NCI-H748 (cell line): Measurements from ENCODE around the gene CRLF1.
"Not testable (repeated sequence)": the region's sequence is repeated elsewhere in the genome, so short reads cannot be mapped to it uniquely, and the experiment has no call there.

Experiments used
- DNase-seq: peaks from one replicate; lab custom pipeline; 2025; ENCODE audit not compliant: unreplicated experiment; lab: John Stamatoyannopoulos, UW

Gene CRLF1

DNA sequence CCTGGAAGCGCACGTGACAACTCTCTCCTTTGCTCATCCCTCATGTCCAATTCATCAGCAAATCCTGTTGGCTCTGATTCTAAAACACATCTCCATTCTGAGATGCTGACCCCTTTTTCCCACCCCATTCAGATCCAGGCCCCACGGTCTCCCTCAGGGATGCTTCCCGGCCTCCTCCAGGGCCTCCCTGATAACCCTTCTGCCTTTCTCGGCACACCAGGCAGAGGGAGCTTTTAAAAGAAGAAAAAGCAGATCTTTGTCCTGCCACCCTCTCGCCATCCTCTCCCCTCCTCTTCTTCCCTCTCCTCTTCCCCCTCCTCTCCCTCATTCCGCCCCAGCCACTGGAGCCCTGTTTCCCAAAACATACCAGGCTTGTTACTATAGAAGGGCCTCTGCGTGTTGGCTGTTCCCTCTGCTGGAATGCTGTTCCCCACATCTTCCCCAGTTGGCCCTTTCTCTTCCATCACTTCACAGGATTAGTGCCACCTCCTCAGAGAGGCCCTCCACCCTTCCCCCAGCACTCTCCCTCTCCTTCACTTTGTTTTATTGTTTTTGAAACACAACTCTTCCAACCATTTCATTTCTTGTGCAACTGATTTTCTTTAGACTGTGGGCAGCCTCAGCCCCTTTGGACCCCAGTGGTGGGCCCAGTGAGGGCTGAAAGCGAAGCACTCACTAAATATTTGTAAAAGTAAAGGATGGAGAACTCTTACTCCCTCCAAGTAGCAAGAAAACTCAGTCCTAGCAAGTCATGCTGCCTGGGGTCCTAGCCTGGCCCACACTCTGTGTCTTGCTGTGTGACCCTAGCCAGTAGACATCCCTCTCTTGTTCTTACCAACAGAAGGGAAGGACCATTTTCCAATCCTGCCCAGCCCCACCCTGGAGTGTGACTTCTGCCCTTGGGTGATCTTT, 2.5 kb upstream of the CRLF1 start:
- no peak for DNase-seq

DNA sequence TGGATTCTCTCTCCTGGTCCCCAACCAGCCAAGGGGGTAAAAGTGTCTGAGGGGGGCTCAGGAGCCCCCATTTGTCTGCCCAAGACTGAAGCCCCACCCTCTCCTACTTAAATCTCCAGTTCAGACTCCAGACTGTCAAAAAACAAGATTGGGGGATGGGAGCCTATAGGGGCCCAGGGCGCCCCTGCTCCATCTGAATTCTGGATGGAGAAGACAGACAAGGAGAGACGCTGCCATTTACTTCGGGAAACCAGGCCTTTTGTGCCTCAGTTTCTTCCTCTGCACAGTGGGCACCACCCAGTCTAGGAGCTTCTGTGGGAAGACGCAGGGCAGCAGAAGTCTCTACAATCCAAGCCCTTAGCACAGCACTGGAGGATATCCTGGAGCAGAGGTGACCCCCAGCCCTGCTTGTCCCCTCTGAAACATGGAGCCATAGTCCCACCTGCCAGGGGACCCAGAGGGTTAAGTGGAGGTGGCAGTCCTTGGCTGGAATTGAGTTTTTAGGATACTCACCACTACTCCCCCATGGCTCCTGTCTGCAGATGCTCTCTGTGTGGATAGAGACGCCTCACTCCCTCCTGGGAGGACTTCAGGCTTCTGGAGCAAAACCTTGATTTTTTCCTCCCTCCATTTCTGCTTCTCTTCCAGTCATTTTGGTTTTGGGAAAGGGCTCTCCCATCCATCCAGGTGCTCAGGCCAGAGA, 1.7 kb upstream of the CRLF1 start:
- no peak for DNase-seq

DNA sequence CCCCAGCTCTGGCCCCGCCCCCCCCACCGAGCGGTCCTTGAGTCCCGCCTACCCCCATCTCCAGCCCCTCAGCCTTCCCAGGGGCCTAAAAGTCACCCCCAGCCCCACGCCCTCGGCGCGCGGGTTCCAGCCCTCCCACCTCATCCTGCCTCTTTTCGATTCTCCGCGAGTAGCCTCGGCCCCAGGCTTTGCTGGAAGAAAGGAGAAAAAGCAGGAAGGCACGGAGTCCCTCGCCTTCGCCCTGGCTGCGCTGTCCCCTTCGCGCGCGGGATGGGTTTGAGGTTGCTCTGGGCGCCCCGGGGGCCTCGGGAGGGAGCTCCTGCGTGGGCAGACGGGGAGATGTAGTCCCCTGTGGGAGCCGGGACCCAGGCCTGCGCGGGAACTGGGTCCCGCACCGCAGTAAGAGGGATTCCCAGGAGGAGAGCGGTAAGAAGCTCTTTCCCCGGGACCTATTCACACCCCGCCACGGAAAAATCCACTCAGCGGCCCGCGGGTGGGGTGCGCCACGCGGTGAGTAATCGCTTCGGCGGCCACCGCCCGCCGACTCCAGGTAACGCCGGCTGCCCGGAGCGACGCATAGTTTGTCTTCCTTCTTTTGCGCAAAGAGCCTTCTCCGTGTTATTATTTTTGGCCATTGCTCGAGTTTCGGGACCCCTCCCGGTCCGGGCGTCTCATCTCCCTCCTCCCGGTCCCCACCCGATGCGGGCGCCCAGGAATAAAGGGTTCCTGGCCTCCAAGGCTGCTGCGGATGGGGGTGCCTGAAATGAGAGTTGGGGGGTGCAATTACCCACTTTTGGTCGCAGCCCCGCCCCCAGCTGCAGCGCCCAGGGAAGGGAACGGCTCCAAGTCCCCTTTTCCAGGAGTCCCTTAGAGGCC, 865 bp upstream of the CRLF1 start:
- DNase-seq, result peak; percentile 25

DNA sequence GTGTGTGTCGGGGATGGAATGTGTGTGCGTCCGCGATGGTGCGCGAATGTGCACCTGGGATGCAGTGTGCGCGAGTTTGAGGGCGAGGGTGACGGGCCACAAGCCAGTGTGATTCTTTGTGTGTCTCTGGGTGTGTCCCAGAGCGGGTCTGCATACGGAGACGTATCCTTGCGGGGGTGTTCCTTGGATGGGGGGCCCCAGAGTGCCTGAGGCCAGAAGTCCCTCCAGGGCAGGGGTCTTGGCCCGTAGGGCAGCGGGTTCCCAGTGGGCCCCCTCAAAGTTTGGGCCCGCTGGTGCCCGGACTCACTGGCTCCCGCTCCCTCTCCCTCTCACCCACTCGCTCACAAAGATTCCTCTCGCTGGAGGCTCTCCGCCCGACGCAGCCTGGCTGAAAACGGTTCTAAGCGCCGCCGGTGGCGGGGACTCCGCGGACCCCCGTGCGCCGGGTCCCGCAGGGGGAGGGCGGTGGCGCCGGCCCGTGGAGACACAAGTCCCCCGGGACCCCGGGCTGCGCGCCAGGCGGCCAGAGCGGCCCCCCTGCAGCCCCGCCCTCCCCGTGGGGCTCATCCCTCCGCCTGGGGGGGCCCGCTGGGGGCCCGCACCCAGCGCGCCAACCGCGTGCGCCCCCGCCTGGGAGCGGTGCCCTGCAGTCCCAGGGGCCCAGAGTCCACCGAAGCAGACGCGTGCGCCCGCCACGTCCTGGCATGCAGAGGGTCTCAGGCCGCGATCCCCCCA, 886 bp downstream of the CRLF1 start:
- DNase-seq, result no peak

DNA sequence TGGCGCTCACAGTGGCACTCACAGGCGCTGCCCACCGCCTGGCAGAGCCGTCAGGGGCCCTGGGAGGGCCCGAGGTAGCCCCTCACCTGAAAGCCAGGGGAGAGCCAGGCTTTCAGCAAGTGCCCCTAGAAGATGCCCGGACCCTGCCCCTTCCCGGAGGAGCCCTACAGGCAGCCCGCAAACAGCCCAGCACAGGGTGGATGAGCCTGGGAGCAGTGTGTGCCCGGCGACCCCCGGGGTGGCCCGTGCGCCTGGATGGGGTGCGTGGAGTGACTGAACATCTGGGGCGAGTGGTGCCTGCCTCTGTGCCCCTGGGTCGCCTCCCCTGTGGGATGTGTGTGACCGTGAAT, 1.4 kb downstream of the CRLF1 start:
- DNase-seq, result no peak

DNA sequence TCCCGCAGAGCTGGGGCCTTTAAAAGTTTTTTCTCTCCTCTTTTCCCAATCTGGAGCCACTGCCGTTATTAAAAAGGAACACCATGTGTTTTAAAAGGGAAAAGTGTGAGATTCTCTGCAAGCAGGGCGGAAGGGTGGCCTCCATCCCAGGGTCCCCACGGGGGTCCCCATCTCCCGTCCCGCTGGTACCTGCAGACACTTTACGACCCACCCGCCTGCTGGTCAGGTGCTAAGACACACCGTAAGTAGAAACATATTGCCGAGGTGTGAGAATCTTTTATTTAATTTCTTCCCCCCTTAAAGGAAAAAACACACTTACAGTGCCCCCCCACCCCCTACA, 1.8 kb downstream of the CRLF1 start:
- DNase-seq, result no peak

DNA sequence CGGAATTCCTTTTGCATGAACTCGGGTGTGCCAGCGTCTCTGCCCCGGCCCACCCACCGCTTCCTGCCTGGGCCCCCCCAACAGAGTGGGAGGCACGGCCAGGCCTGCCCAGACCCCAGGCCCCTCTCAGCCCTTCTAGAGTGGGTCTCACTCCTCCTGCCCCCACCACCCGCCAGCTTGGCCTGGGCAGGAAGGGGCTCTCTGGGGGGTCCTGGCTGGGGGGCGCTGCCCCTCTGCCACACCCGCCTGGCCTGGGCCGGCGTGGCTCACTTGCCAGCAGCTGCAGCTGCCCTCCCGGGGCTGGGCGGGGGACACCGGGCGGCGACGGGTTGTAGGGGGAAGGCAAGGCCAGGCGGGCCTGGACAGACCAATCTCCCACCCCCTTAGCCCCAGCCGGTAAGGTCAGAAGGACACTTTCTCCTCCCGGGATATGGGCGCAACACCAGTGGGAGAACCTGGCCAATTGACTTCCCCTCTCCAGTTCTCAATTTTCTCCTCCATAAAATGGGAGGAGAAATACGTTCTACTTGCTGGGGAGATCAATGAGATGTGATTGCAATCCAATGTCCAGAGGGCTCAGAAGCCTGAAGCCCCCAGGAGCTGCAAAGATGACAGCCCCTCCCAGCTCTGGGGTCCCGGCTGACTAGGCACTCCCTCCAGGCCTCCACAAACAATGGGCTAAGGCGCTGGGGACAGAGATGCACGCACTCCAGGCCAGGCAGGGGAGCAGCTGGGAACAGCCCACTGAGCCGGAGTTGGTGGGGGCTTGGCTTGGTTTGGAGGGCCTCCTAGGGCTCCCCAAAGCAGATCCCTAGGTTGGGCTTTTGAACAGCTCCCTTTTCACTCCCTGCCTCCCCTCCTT, 2.4 kb downstream of the CRLF1 start:
- no peak for DNase-seq

DNA sequence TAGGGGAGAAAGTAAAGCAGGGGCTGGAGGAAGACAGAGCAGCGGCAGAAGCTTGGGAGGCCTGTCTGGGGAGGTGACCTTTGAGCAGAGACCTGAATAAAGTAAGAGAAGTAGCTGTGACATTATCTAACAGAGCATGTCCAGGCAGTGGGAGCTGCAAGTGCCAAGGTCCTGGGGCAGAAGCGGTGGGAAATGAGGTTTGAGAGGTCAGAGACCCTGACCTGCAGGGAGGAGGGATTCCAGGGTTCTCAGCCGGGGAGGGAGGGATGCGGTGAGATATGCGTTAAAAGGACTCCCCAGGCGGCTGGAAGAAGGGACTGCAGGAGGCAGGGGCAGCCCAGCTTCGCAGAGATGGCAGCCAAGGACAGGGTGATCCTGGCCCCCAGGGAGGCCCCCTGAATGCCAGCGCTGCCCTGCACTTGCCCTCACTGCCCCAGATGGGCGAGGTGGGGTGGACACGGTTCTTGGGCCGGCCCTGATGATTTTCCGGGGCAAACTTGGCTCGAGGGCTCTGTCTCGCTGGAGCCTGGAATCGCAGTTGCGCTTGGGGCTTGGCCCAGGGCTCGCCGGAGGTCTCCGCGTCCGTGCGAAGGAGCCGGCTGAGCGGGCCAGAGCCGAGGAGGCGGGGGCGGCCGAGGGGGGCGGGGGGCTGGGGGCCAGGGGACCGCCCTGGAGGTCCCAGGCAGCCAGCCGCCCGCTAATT, 3.2 kb downstream of the CRLF1 start:
- DNase-seq, result no peak

DNA sequence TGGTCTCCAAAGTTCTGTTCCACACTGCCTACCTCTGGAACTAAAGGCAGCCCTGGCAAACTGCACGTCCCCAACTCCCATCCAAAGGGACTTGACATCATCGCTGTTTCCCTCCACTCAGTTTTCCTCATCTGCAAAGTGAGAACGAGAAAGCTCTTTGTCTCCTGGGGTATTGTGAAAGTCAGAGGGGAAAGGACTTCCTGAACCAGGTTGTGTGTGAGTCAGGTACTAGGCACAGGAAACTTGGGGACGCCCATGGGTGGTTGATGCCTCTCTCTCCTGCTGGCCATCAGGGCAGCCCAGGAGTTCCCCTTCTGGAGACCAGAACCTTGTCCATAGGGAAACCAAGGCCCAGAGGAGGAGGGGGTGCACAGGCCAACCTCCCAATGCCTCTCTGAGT, 4.7 kb downstream of the CRLF1 start:
- no peak for DNase-seq

DNA sequence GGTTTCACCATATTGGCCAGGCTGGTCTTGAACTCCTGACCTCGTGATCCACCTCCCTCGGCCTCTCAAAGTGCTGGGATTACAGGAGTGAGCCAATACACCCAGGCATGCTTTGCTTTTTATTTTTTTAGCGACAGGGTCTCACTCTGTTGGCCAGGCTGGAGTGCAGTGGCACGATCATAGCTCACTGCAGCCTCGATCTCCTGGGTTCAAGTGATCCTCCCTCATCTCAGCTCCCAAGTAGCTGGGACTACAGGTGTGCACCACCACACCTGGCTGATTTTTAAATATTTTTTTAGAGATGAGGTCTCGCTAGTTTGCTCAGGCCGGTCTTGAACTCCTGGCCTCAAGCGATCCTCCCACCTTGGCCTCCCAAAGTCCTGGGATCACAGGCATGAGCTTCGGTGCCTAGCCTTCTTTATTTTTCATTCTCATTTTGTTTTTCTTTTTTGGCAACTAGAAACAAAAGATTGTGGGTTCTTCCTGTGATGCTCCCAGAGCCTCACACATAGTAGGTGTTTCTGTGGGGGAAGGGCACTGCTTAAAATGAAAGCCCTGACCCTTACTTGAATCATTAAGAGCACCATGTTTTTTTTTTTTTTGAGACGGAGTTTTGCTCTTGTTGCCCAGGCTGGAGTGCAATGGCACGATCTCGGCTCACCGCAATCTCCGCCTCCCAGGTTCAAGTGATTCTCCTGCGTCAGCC, 5.8 kb downstream of the CRLF1 start:
- DNase-seq, result not testable (repeated sequence)

DNA sequence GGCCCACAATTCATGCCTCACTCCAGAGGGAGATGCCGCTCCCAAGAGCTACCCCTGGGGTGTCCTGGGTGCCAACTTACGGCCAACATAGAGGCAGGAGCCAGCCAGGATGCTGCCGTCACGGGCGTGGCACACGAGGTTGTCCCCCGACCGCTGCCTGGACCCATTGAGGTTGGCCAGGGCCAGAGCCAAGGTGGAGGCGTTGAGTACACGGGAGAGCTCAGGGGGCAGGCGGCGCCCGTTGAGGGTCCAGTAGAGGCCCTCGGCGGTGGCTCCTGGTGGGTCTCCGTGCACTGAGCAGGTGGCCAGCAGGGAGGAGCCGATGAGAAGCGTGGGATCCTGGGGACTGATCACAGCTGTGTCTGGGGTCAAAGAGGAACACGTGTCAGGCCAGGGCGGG, 7.1 kb downstream of the CRLF1 start:
- no peak for DNase-seq

DNA sequence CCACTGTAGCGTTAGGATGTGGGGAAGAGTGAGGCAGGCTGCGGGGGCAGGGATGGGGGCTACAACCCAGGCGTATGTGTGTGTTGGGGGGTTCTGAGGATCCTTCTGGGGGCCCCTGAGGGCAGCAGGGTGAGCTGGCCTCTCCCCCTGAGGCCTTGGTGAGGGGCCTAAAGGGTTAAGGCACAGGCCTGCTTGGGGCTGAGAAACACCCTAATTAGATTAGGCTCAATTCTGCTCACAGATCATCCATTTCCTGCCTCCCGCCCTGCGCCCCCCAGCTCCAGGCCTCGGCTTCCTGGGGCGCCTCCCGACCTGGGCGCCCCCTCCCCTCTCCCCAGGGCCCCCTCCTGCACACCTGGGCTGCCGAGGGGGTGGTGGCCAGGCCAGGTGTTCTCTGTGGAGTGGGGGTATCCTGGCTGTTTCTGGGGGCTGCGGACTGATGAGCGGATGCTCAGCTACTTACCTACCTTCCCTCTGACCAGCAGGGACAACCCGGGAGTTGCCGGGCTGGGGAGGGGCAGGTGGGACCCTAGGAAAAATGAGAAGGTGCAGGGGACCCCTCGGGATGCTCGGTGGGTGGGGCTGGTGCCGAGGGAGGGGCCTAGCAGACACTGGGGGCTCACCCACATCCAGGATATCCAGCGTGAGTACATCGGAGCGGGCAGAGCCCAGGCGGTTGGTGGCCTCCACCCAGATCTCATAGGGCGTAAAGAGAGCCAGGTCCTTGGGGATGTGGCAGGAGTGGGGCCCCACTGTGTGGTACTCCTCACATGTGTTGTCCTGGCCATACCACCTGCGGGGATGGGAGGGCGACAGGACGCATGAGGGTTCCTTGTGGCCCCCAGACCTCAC, 8.6 kb downstream of the CRLF1 start:
- DNase-seq, result no peak

DNA sequence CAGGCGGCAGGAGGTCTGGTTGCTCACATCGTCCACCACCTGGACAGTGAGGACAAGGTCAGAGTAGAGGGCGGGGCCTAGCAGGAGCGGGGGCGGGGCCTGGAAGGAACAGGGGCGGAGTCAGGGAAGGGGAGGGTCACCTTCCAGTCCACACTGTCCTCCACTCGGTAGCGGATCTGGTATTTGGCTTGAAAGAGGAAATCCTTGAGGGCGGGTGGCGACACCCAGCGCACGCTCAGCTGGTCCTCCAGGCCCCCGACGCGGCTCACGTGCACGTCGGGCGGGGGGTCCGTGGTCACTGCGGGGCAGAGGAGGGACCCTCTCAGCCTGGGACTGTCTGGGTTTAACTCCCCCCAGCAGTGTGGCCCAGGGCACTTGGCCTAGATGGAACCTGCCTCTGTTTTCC, 9.8 kb downstream of the CRLF1 start:
- peak; percentile 57 for DNase-seq

DNA sequence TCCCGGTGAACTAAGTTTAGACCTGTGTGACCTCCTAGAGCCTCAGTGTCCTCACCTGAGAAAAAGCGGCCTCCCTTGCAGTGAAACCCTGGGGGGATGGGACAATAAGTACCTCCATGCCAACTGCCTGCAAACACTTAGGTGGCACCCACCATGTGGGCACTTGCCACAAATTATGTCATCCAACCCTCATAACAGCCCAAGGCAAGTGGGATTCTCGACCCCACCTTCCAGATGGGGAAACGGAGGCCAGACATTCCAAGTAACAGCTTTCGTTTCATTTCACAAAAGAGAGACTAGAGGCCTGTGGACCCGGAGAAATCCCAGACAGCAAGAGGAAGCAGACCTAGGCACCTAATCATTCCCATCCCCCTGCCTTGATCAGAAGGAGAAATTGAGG, 11.1 kb downstream of the CRLF1 start:
- DNase-seq, result no peak

DNA sequence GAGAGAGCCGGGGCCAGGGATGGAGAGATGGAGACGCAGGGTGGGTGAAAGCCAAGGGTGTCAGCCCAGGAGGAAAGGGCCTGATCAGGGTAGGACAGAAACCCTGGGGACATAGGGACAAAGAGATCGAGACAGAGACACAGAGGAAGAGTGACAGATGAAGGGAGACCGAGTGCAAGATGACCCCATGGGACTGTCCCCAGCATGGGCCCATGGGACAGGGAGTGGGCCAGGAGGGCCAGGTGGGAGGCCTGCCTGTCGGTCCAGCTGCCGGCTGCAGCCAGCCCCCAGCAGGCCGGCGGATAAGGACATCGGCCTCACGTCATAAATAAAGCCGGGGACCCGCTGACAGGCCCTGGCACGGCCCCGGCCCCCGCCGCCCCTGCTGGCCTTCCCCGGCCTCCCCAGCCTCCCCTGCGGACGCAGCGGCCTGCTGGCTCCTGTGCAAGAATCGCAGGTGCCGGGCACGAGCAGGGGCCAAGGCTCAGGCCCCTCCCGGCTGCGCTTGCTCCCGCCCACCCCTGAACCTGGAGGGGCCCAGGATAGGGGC, 11.7 kb downstream of the CRLF1 start:
- DNase-seq, result no peak

DNA sequence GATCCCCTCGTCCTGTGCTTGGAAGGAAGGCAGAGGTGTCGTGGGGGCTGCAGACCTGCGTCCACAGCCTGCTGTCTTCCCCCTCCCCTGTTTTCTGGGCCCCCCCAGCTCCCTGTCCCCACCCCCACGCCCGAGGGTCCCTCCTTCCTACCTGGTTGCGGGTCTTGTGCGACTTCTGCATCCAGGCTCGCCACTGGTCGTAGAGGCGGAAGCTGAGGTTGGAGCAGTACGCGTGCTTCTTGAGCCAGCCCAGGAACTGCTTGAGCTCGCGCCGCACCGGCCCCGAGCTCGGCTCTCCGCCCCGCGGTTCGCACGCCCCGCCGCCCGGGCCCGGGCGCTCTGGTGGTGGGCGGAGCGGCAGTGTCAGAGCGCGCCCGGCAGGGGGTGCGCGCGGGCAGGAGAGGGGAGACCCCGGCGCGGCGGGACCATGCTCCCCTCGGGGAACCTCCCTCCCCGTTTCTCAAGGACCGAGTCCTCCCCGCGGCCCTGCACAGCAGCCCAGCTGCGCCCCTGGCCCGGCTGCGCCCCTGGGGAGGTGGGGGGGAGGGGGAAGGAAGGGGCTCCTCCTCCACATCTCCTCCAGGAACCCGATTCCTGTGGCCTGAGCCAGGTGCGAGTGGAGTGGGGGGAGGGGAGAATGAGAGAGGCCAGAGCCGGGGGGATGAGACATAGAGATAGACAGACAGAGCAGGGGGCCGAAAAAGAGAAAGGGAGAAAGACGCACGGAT, 12.3 kb downstream of the CRLF1 start:
- DNase-seq, result peak; percentile 77
